OCI-LY1 (cell line): Measurements from ENCODE around the gene UGT2A3.

ENCODE experiments used
- H2AFZ ChIP-seq: fragments of 200-600 bp; sonication (generic), shearing (Covaris generic); 2 replicates; pipeline ENCODE4 v1.6.0; 2014; ENCODE audit warnings: antibody characterized with exemption, mild to moderate bottlenecking, low read length
- H3F3A ChIP-seq: fragments of 200-600 bp; sonication (generic), shearing (Covaris generic); 2 replicates; pipeline ENCODE4 v1.6.0; 2014; ENCODE audit warnings: mild to moderate bottlenecking, antibody characterized with exemption, low read length, moderate library complexity; ENCODE audit not compliant: insufficient read depth
- H3K27ac ChIP-seq: fragments of 200-600 bp; sonication (generic); 2 replicates; pipeline ENCODE4 v1.5.1; 2014; ENCODE audit warnings: low read length, mixed run types, mild to moderate bottlenecking, low read depth; ENCODE audit not compliant: poor library complexity, severe bottlenecking
- H3K27me3 ChIP-seq: fragments of 200-600 bp; sonication (generic); 2 replicates; pipeline ENCODE4 v1.6.0; 2014; ENCODE audit warnings: antibody characterized with exemption, mild to moderate bottlenecking, low read length, moderate library complexity; ENCODE audit not compliant: insufficient read depth
- H3K36me3 ChIP-seq: fragments of 200-600 bp; sonication (generic); 2 replicates; pipeline ENCODE4 v1.6.1; 2014; ENCODE audit warnings: mild to moderate bottlenecking, antibody characterized with exemption, low read length, moderate library complexity, mixed read lengths; ENCODE audit not compliant: insufficient read depth
- H3K4me1 ChIP-seq: fragments of 200-600 bp; sonication (generic); 2 replicates; pipeline ENCODE4 v1.5.1; 2014; ENCODE audit warnings: mild to moderate bottlenecking, low read length, moderate library complexity; ENCODE audit not compliant: insufficient read depth, severe bottlenecking
- H3K4me2 ChIP-seq: fragments of 200-600 bp; sonication (generic), shearing (Covaris generic); 2 replicates; pipeline ENCODE4 v1.6.1; 2014; ENCODE audit warnings: low read length
- H3K4me3 ChIP-seq: fragments of 200-600 bp; sonication (generic); 2 replicates; pipeline ENCODE4 v1.5.1; 2014; ENCODE audit warnings: low read length, low read depth, mild to moderate bottlenecking, mixed read lengths; ENCODE audit not compliant: poor library complexity, severe bottlenecking
- H3K79me2 ChIP-seq: fragments of 200-600 bp; shearing (Covaris generic); 2 replicates; pipeline ENCODE4 v1.6.1; 2016; ENCODE audit warnings: mixed run types, low read length, mixed read lengths; ENCODE audit not compliant: insufficient read depth
- H3K9ac ChIP-seq: fragments of 200-600 bp; sonication (generic), shearing (Covaris generic); 2 replicates; pipeline ENCODE4 v1.6.1; 2014; ENCODE audit warnings: mild to moderate bottlenecking, low read length, mixed read lengths
- H3K9me2 ChIP-seq: fragments of 200-600 bp; sonication (generic), shearing (Covaris generic); 2 replicates; pipeline ENCODE4 v1.6.1; 2014; ENCODE audit warnings: low read depth, mild to moderate bottlenecking, low read length, mixed read lengths
- H3K9me3 ChIP-seq: fragments of 200-600 bp; shearing (Covaris generic); 2 replicates; pipeline ENCODE4 v1.6.1; 2014; ENCODE audit warnings: low read length, mixed read lengths
- H4K20me1 ChIP-seq: fragments of 200-600 bp; sonication (generic), shearing (Covaris generic); 2 replicates; pipeline ENCODE4 v1.6.0; 2016; ENCODE audit warnings: mild to moderate bottlenecking, low read length; ENCODE audit not compliant: insufficient read depth
- EZH2 ChIP-seq: fragments of 200-600 bp; sonication (generic), shearing (Covaris generic); IDR thresholded peaks from 2 replicates; pipeline ENCODE4 v1.8.0; 2017; ENCODE audit warnings: borderline replicate concordance, mixed run types, mild to moderate bottlenecking, antibody characterized with exemption, low read length, moderate library complexity, mixed read lengths
- TF ChIP-seq, protein P1 (sequence below): fragments of 200-600 bp; sonication (generic), shearing (Covaris generic); IDR thresholded peaks from 2 replicates; pipeline ENCODE4 v1.5.1; 2017; ENCODE audit warnings: mild to moderate bottlenecking, antibody characterized with exemption, low read length, moderate library complexity, mixed read lengths

Gene UGT2A3

DNA sequence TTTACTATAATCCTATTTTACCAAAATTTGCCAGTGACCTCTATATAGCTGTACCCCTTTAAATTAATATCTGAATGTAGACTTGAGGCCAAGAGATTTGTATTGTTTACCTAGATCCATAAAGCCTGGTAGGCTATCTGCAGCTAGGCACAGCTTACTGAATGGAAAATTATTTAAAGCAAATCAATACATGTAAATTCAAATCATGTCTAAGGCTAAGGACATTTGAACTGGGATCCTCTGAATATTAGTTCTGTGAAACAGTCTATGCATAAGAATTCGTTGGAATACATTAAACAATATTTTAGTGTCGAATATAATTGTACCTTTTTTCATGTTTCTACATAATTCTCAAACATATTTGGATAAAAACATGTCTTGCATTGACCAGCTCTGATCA lies 1.6 kb downstream of the UGT2A3 start:
- H3F3A ChIP-seq: no peaks in the 10 kb centered on the region
- no peak overlapping the region for H3K27ac ChIP-seq
- H2AFZ ChIP-seq: no peak overlapping the region
- H3K79me2 ChIP-seq: no peaks in the 10 kb centered on the region
- H3K4me3 ChIP-seq: no peak overlapping the region
- no peak for TF ChIP-seq EZH2
- TF ChIP-seq, protein P1, sequence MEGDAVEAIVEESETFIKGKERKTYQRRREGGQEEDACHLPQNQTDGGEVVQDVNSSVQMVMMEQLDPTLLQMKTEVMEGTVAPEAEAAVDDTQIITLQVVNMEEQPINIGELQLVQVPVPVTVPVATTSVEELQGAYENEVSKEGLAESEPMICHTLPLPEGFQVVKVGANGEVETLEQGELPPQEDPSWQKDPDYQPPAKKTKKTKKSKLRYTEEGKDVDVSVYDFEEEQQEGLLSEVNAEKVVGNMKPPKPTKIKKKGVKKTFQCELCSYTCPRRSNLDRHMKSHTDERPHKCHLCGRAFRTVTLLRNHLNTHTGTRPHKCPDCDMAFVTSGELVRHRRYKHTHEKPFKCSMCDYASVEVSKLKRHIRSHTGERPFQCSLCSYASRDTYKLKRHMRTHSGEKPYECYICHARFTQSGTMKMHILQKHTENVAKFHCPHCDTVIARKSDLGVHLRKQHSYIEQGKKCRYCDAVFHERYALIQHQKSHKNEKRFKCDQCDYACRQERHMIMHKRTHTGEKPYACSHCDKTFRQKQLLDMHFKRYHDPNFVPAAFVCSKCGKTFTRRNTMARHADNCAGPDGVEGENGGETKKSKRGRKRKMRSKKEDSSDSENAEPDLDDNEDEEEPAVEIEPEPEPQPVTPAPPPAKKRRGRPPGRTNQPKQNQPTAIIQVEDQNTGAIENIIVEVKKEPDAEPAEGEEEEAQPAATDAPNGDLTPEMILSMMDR: no peak
- H3K27me3 ChIP-seq: no peaks in the 10 kb centered on the region
- no peak overlapping the region for H3K4me2 ChIP-seq
- H4K20me1 ChIP-seq: no peaks in the 10 kb centered on the region
- H3K9ac ChIP-seq: no peak overlapping the region
- H3K9me3 ChIP-seq: no peaks in the 10 kb centered on the region
- no peaks in the 10 kb centered on the region for H3K36me3 ChIP-seq
- H3K9me2 ChIP-seq: no peaks in the 10 kb centered on the region
- H3K4me1 ChIP-seq: no peaks in the 10 kb centered on the region

DNA sequence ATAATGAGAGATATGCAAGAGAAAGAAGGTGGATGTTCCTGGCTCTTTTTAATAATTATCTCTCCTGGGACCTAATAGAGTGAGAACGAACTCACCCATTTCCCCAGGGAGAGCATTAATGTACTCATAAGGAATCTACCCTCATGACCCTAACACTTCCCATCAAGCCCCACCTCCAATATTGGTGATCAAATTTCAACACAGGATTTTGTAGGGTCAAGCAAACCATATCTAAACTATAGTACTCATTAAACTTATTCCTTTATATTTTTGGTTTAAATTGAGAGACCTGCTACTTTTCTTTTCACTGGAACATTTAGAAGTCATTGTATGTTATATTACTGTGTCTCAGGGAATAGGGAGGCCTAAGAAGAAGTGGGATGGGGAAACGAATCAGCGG lies 2.6 kb downstream of the UGT2A3 start:
- no peak for TF ChIP-seq EZH2
- TF ChIP-seq, protein P1: no peak
- Histone ChIP-seq H3K9ac (no peak overlapping the region), H3F3A (no peaks in the 10 kb centered on the region), H3K9me2 (no peaks in the 10 kb centered on the region), H2AFZ (no peak overlapping the region), H3K4me3 (no peak overlapping the region), H3K9me3 (no peaks in the 10 kb centered on the region), H3K27me3 (no peaks in the 10 kb centered on the region), H3K79me2 (no peaks in the 10 kb centered on the region), H4K20me1 (no peaks in the 10 kb centered on the region), H3K4me2 (no peak overlapping the region), H3K27ac (no peak overlapping the region), H3K36me3 (no peaks in the 10 kb centered on the region), H3K4me1 (no peaks in the 10 kb centered on the region)

DNA sequence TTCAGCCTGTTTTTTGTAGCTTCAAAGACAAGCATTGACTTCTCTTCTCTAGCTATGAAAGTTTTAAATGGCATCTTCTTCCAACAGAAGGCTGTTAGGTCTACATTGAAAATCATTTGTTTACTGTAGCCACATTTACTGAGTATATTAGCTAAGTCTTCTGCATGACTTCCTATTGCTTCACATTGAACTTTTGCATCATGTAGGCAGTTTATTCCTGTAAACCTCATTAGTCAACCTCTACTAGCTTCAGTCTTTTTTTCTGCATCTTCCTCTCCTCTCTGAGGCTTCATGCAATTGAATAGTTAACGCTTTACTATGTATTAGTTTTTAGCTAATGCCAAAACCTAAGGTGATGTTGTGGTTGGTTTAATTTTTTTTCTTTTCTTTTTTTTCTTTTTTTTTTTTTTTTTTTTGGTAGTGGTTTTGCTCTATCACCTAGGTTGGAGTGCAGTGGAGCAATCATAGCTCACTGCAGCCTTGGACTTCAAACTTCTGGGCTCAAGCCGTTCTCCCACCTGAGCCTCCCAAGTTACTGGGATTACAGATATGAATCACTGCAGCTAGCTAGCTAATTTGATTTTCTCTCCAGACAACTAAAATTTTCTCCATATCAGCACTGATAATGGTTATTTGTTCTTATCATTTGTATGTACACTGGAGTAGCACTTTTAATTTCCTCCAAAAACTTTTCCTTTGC lies 3.4 kb downstream of the UGT2A3 start:
- no peaks in the 10 kb centered on the region for H3K4me1 ChIP-seq
- no peaks in the 10 kb centered on the region for H3F3A ChIP-seq
- no peaks in the 10 kb centered on the region for H3K9me3 ChIP-seq
- H3K27me3 ChIP-seq: no peaks in the 10 kb centered on the region
- no peaks in the 10 kb centered on the region for H3K9me2 ChIP-seq
- H4K20me1 ChIP-seq: no peaks in the 10 kb centered on the region
- H3K9ac ChIP-seq: no peak overlapping the region
- no peaks in the 10 kb centered on the region for H3K36me3 ChIP-seq
- H3K4me3 ChIP-seq: no peak overlapping the region
- no peaks in the 10 kb centered on the region for H3K79me2 ChIP-seq
- H3K27ac ChIP-seq: no peak overlapping the region
- no peak overlapping the region for H3K4me2 ChIP-seq
- TF ChIP-seq, protein P1: no peak
- TF ChIP-seq EZH2: no peak
- no peak overlapping the region for H2AFZ ChIP-seq
